HUES48 (cell line): ENCODE results near the gene ELL.

ENCODE experiments used
- H3K27ac ChIP-seq: one replicate; pipeline ENCODE4 v1.7.0; 2013; ENCODE audit warnings: low read depth, low read length, inconsistent platforms
- H3K27me3 ChIP-seq: 2 replicates; pipeline ENCODE4 v1.6.1; 2013; ENCODE audit warnings: mild to moderate bottlenecking, low read length; ENCODE audit not compliant: control insufficient read depth, insufficient read depth
- H3K36me3 ChIP-seq: 2 replicates; pipeline ENCODE4 v1.6.1; 2013; ENCODE audit warnings: low read length; ENCODE audit not compliant: control insufficient read depth, insufficient read depth
- H3K4me1 ChIP-seq: 2 replicates; pipeline ENCODE4 v1.6.1; 2013; ENCODE audit warnings: mild to moderate bottlenecking, low read length; ENCODE audit not compliant: control insufficient read depth, insufficient read depth
- H3K4me3 ChIP-seq: 2 replicates; pipeline ENCODE4 v1.5.1; 2013; ENCODE audit warnings: mild to moderate bottlenecking, low read depth, low read length
- H3K9ac ChIP-seq: 2 replicates; pipeline ENCODE4 v1.6.1; 2013; ENCODE audit warnings: mild to moderate bottlenecking, low read depth, low read length, moderate library complexity
- H3K9me3 ChIP-seq: 2 replicates; pipeline ENCODE4 v1.6.1; 2013; ENCODE audit warnings: low read length; ENCODE audit not compliant: control insufficient read depth, insufficient read depth

ELL gene

GRCh38 chr19:18429717-18430416, 92.0 kb downstream of the ELL start:
- Histone ChIP-seq H3K27ac (peak overlapping the region; percentile 78), H3K4me1 (peaks cover 15% of the 10 kb centered on the region), H3K9ac (no peak overlapping the region), H3K4me3 (peak overlapping the region; percentile 73), H3K36me3 (peaks cover 4% of the 10 kb centered on the region), H3K9me3 (no peaks in the 10 kb centered on the region), H3K27me3 (no peaks in the 10 kb centered on the region)

- Histone ChIP-seq H3K27me3 (no peaks in the 10 kb centered on the region), H3K9ac (no peak overlapping the region), H3K27ac (peak overlapping the region; percentile 78), H3K4me3 (peak overlapping the region; percentile 73), H3K9me3 (no peaks in the 10 kb centered on the region), H3K36me3 (no peaks in the 10 kb centered on the region), H3K4me1 (peaks cover 14% of the 10 kb centered on the region)
These were observed 92.8 kb downstream of the ELL start for GRCh38 chr19:18428787-18429674.

GRCh38 chr19:18428173-18428786, 93.6 kb downstream of the ELL start:
- Histone ChIP-seq H3K4me3 (no peak overlapping the region; the same call in 1 of the 2 replicates), H3K9me3 (no peaks in the 10 kb centered on the region), H3K4me1 (peaks cover 20% of the 10 kb centered on the region), H3K27me3 (no peaks in the 10 kb centered on the region), H3K27ac (peak overlapping the region; percentile 78), H3K9ac (no peak overlapping the region), H3K36me3 (no peaks in the 10 kb centered on the region)

DNA sequence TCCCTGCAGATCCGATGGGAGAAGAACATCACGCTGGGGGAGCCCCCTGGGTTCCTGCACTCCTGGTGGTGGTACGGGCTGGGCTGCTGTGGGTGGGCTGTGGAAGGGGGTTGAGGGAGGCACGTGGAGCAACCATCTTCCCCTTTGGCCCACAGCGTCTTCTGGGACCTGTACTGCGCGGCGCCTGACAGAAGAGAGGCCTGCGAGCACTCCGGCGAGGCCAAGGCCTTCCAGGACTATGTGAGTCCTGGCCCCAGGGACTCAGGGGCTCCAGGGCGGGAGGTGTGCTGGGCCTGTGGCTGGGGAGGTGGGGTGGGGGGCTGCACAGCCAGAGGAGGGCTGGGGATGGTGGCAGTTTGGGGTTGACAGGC, 94.1 kb downstream of the ELL start:
- Histone ChIP-seq H3K9ac (no peak overlapping the region), H3K9me3 (no peaks in the 10 kb centered on the region), H3K36me3 (no peaks in the 10 kb centered on the region), H3K27ac (no peak overlapping the region), H3K27me3 (no peaks in the 10 kb centered on the region), H3K4me1 (peaks cover 16% of the 10 kb centered on the region), H3K4me3 (no peak overlapping the region)

GRCh38 chr19:18427080-18427742, 94.7 kb downstream of the ELL start:
- Histone ChIP-seq H3K27me3 (no peaks in the 10 kb centered on the region), H3K4me1 (peaks cover 13% of the 10 kb centered on the region; the same call in 1 of the 2 replicates), H3K36me3 (no peaks in the 10 kb centered on the region), H3K27ac (no peak overlapping the region), H3K4me3 (no peak overlapping the region), H3K9ac (no peak overlapping the region), H3K9me3 (no peaks in the 10 kb centered on the region)

GRCh38 chr19:18426416-18426767, 95.5 kb downstream of the ELL start:
- Histone ChIP-seq H3K36me3 (no peaks in the 10 kb centered on the region), H3K27me3 (no peaks in the 10 kb centered on the region), H3K4me3 (no peak overlapping the region), H3K4me1 (peaks cover 12% of the 10 kb centered on the region; the same call in 1 of the 2 replicates), H3K27ac (no peak overlapping the region), H3K9me3 (no peaks in the 10 kb centered on the region), H3K9ac (no peak overlapping the region)

DNA sequence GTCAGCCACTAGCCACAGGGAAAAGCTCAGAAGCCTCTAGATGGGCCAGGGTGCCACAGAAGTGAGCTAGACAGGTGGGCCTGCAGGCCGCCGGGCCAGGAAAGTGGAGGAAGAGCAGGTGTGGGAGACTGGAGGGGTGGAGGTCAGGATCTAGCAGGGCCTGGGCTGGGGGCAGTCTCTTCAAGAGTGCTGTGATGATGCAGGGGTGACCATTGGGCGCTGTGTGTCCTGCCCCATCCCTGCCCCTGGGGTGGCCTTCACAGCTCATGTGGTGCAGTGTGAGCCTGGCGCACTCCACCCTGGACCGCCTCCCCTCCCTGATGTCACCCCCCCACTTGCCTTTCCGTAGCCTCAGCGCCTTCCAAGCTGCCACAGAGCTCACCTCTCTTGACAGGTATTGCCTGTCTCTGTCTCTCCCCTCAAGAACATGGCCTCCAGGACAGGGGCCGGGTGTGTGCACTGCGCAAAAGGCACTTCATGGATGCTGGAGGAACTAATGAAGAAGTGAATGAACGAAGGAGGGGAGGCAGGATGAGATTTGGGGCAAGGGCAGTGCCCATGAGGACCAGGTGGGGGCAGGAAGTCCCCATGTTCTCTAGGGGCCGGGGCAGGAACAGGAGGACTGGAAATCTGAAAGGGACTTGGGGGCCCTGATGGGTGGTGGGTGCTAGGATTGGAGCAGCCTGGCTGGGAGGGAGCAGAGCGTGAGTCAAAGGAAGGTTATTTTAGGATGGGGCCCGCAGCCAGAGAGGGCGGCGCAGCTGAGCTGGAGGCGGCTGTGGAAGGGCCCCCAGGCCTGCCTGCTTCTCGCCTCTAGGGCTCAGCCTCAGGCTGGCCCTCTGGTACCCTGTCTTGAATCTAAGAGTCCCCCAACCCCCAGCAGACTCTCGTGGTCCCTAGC, 96.1 kb downstream of the ELL start:
- H3K4me3 ChIP-seq: no peak overlapping the region
- H3K9ac ChIP-seq: no peak overlapping the region
- H3K27ac ChIP-seq: no peak overlapping the region
- no peaks in the 10 kb centered on the region for H3K9me3 ChIP-seq
- H3K36me3 ChIP-seq: no peaks in the 10 kb centered on the region
- H3K27me3 ChIP-seq: 0 out of 2 replicates have a peak, but pooled peaks cover 5% of the 10 kb centered on the region
- peaks cover 12% of the 10 kb centered on the region; the same call in 1 of the 2 replicates for H3K4me1 ChIP-seq

GRCh38 chr19:18424890-18425514, 96.9 kb downstream of the ELL start:
- Histone ChIP-seq H3K27me3 (peaks cover 10% of the 10 kb centered on the region), H3K27ac (no peak overlapping the region), H3K4me3 (no peak overlapping the region), H3K9me3 (no peaks in the 10 kb centered on the region), H3K9ac (no peak overlapping the region), H3K36me3 (no peaks in the 10 kb centered on the region), H3K4me1 (peaks cover 12% of the 10 kb centered on the region; the same call in 1 of the 2 replicates)

DNA sequence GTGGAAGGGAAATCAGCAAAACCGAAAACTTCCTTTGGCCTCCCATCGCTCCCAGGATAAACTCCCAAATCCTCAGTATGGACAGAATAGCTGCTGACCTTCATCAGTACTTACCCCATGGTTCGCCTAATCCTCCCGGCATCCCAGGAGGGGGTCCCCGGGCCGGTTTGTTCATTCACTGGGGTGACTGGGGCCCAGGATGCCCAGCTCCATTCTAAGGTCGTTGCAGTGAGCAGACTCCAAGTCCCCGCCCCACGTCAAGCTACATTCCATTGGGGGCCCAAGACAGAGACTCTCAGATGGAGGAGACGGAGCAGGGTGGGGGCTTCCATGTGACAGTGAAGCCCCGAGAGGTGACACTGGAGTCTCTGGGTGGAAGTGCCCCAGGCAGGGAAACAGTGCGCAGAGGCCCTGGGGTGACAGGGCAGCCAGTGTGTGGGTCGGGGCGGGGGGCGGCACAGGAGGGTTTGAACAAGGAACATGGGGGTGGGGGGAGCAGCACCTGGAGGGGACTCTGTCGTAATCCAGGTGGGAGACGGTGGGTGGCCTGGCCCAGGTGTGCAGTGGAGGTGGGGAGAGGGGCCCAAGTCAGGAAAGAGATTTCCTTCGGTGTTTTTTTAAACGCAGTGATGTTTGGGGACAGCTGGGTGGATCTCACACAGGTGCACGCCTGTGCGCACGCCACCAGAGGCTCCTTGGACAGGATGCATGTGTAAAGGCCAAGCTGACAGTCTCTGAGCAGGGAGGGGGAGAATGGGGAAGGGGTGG, 97.6 kb downstream of the ELL start:
- no peak overlapping the region for H3K4me3 ChIP-seq
- H3K27ac ChIP-seq: no peak overlapping the region
- H3K4me1 ChIP-seq: peaks cover 12% of the 10 kb centered on the region; the same call in 1 of the 2 replicates
- no peaks in the 10 kb centered on the region for H3K36me3 ChIP-seq
- peaks cover 13% of the 10 kb centered on the region for H3K27me3 ChIP-seq
- no peaks in the 10 kb centered on the region for H3K9me3 ChIP-seq
- no peak overlapping the region for H3K9ac ChIP-seq
